ENCODE results near the gene SLC24A4. TPM values are rescaled to one million over a fixed set of nuclear protein-coding genes. Genes with fewer than 3 reads are reported as not detected.

Gene SLC24A4
- total RNA-seq, 1 experiment from 2014 or later, result not detected

GRCh38 chr14:92539875-92540274 lies 216.9 kb downstream of the SLC24A4 start:
- no peak for DNase-seq (ENCODE audit: low read depth)

GRCh38 chr14:92540472-92541048 lies 217.6 kb downstream of the SLC24A4 start:
- DNase-seq (ENCODE audit: low read depth), result peak; percentile 97

- no peak for DNase-seq (ENCODE audit: low read depth)
Observed at GRCh38 chr14:92542766-92543554, 220.0 kb downstream of the SLC24A4 start.

GRCh38 chr14:92544051-92544720 lies 221.2 kb downstream of the SLC24A4 start:
- DNase-seq (ENCODE audit: low read depth), result no peak

GRCh38 chr14:92546347-92547053 lies 223.5 kb downstream of the SLC24A4 start:
- DNase-seq (ENCODE audit: low read depth), result peak; percentile 32

GRCh38 chr14:92549105-92549858 lies 226.3 kb downstream of the SLC24A4 start:
- no peak for DNase-seq (ENCODE audit: low read depth)

GRCh38 chr14:92549859-92550230 lies 226.9 kb downstream of the SLC24A4 start:
- DNase-seq (ENCODE audit: low read depth), result peak; percentile 22

Other genes starting within 250 kb of the SLC24A4 start
- gene ATXN3, start 216.6 kb upstream of the SLC24A4 start, total RNA-seq (2014; rRNA removed), result 17.1 and 28.9 TPM in 2 replicates
- gene NDUFB1, start 201.5 kb upstream of the SLC24A4 start, total RNA-seq (2014; rRNA removed), result 368 and 422 TPM in 2 replicates
- gene CPSF2, start 201.2 kb upstream of the SLC24A4 start, total RNA-seq (2014; rRNA removed), result 61.5 and 70.6 TPM in 2 replicates
- gene RIN3, start 190.6 kb downstream of the SLC24A4 start, total RNA-seq (2014; rRNA removed), result 1.5 and 2.1 TPM in 2 replicates